GM21390 (cell line): Measurements from ENCODE around the gene ABLIM3.

ENCODE experiments used
- ATAC-seq: cut with Tn5 transposase; IDR thresholded peaks from one replicate; pipeline ENCODE4 v1.9.1; 2021; ENCODE audit not compliant: unreplicated experiment

Gene ABLIM3

GRCh38 chr5:149278451-149279210, 137.3 kb downstream of the ABLIM3 start:
- ATAC-seq = no peak

- ATAC-seq = no peak
Measured at GRCh38 chr5:149279661-149280060, 138.4 kb downstream of the ABLIM3 start.

- ATAC-seq = no peak
Measured at GRCh38 chr5:149280124-149280523, 138.8 kb downstream of the ABLIM3 start.

- no peak for ATAC-seq
Measured at GRCh38 chr5:149280802-149281201, 139.5 kb downstream of the ABLIM3 start.

- ATAC-seq = no peak
Measured at GRCh38 chr5:149282027-149282965, 141.0 kb downstream of the ABLIM3 start.

GRCh38 chr5:149282966-149283332, 141.7 kb downstream of the ABLIM3 start:
- ATAC-seq = no peak

GRCh38 chr5:149283626-149284480, 142.6 kb downstream of the ABLIM3 start:
- ATAC-seq = no peak

GRCh38 chr5:149284501-149284900, 143.2 kb downstream of the ABLIM3 start:
- no peak for ATAC-seq

GRCh38 chr5:149285153-149285552, 143.9 kb downstream of the ABLIM3 start:
- ATAC-seq = no peak

GRCh38 chr5:149288436-149288835, 147.1 kb downstream of the ABLIM3 start:
- ATAC-seq = no peak

GRCh38 chr5:149289301-149289700, 148.0 kb downstream of the ABLIM3 start:
- no peak for ATAC-seq

- ATAC-seq = no peak
Measured at GRCh38 chr5:149294872-149295829, 153.9 kb downstream of the ABLIM3 start.

- ATAC-seq = no peak
Measured at GRCh38 chr5:149297340-149298025, 156.2 kb downstream of the ABLIM3 start.

GRCh38 chr5:149298163-149298562, 156.9 kb downstream of the ABLIM3 start:
- no peak for ATAC-seq

GRCh38 chr5:149298842-149299404, 157.6 kb downstream of the ABLIM3 start:
- no peak for ATAC-seq

GRCh38 chr5:149299451-149300054, 158.3 kb downstream of the ABLIM3 start:
- ATAC-seq = no peak

GRCh38 chr5:149300441-149300840, 159.1 kb downstream of the ABLIM3 start:
- no peak for ATAC-seq

- no peak for ATAC-seq
Measured at GRCh38 chr5:149301049-149301743, 159.9 kb downstream of the ABLIM3 start.
